EL (cell line): ENCODE results near the gene CLEC4D.
"Not testable (repeated sequence)": the region's sequence is repeated elsewhere in the genome, so short reads cannot be mapped to it uniquely, and the experiment has no call there.

Source experiments
- DNase-seq: peaks from one replicate; pipeline ENCODE4 v3.0.0-alpha.2; 2016

Gene CLEC4D

DNA sequence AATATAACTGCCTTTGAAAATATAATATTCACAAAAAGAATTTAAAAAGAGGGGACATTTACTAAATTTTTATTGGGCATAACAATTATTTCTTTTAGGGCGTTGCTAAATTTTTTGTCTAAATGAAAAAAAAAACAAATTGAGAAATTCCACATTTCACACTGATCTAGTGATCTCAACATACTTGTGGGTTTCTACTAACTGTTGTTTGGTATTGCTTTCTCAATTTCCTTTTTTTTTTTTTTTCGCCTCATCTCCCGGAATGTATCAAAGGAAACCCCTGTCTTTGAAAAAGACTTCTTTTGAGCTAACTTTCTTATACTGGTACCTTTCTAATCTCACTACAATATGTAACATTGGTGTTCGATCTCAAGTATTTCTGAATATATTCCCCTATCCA, at the start of gene CLEC4D:
TSS of gene CLEC4D (plus strand) at position 248 of the 400 bp plus-strand sequence. CDS start 230 bp downstream, outside the sequence.
- DNase-seq, result no peak

DNA sequence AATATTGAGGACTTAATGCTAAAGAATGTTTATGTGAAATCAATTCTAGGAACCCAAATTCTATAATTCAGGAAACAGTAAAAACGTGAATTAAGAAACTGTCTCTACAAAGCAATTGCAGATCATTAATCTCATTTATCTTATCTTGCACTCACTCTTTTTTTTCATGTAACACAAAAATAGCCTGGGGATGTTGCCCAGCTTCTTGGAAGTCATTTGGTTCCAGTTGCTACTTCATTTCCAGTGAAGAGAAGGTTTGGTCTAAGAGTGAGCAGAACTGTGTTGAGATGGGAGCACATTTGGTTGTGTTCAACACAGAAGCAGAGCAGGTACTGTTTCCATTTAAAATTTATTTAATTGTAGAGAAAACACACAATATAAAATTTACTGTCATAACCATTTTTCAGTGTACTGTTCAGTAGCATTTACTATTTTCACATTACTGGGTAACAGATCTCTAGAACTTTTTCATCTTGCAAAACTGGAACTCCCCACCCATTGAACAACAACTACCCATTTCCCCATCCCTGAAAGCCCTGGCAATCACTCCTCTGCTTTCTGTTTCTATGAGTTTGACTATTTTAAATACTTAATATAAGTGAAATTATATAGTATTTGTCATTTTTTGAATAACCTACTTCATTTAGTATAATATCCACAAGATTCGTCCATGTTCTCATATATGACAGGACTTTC, 47.9 kb upstream of the CLEC4D start:
- no peak for DNase-seq

DNA sequence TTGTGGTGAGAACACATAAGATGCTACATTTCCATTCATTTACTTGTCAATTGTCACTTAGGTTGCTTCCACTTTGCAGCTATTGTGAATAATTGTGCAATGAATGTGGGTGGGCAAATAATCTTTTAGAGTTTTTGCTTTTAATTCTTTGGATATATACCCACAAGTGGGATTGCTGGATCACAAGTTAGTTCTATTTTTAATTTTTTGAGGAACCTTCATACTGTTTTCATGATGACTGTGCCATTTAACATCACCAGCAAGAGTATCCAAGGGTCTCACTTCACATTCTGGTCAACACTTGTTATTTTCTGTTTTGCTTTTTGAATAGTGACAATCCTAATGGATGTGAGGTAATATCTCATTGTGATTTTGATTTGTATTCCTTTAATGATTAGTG, 47.1 kb upstream of the CLEC4D start:
- no peak for DNase-seq

DNA sequence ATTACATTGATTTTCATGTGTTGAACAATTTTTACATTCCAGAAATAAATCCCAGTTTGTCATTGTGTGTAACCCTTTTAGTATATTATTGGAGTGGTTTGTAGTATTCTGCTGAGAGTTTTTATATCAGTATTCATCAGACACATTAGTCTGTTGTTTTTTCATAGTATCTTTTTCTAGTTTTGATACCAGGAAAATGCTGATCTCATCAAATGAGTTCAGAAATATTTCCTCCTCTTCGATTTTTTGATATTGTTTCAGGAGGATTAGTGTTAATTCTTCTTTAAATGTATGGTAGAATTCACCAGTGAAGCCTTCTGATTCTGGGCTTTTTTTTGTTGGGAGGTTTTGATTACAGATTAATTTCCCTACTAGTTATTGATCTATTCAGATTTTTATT, 42.2 kb upstream of the CLEC4D start:
- no peak for DNase-seq

DNA sequence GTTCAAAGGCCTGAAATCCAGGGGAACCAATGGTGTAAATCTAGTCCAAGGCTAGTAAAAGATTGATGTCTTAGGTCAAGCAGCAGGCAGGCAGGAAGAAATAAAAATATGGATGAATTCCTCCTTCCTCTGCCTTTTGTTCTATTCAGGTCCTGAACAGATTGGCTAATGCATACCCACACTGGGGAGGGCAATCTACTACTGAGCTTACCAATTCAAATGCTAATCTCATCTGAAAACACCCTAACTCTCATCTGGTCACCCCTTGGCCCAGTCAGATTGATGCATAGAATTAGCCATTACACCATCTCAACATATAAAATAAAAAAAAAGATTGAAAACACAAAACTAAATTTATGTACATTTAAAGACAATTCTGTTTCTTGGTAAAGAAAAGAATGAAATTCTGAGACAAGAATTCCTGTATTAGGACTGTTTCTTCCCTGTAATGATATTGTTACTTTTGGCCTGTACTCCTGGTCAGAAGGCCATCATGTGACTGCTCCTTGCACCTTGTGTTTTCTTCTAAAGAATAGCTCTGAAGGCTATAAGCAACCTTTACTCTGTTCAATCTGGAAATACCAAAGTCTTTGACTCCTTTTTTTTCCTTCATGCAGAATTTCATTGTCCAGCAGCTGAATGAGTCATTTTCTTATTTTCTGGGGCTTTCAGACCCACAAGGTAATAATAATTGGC, 37.6 kb upstream of the CLEC4D start:
- DNase-seq, result no peak

DNA sequence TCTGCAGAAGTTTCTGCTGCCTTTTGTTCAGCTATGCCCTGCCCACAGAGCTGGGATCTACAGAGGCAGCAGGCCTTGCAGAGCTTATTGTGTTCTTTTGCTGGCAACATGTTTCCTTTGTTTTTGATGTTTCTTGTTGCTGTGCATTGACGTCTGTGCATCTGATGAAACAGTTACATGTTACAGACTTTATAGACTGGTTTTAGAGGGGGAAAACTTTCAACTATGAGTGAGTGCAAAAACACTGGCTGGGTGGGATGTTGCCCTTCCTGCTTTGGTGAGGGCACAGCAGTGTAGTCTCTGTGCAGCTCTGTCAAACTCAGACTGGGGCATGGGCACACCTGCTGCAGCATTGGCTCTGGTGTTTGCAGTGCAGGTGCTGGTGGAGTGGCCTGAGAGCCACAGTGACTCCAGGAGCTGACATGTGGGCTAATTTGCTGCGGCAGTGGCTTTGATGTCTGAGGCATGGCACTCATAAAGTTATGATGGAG, 30.7 kb upstream of the CLEC4D start:
- DNase-seq, result no peak

DNA sequence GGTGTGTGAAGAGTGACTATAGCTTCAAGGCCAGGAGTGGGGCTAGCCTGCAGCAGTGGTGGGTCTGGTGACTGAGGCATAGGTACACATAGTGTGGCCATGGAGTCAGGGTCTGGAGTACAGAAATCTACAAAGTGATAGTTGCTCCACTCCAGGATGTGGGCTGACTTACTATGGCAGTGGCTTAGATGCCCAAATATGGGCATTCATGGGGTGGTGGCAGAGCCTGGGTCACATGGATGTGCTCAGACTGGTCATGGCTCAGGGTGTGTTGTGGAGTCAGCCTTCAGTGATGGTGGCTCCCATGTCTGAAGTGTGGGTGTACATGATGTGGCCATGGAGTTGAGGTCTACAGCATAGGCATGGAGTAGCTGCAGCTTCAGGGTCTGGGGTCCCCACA, 30.2 kb upstream of the CLEC4D start:
- DNase-seq, result no peak

DNA sequence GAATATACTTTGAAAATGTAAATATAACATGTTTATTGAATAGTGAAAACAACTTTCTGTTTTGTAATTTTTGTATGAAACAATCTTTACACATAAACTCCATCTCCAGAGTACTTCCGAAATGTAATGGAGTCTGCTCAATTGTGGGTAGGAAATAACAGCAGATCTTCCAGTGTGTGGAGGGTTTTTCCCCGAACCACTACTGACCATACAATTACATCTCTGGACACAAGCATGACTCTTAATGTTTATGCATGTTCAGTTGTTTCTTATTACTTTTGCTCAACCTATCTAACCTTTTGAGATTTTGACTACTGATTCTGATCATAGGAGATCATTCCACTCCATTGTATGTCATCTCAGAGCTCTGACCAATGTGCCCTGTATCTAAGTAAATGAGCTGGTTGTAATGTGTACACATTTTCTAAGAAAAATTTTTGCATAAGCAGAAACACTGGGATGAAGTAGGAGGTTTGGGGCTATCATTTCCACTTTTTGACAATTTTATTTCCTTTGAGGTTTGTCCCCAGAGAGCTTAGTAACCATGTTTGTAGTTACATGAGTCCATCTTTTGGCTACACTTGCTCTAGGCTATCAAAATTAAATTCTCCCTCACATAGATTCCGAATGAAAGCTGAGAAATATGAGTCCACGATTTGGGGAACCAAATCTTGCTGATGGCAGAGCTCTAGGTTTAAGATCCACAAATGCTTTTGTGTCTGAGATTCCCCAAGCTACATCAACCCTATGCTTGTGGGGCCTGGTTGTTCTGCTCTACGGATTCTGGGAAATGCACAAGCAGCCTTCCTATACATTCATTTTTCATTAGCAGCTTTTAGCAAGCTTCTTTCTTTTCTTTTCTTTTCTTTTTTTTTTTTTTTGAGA, 21.4 kb upstream of the CLEC4D start:
- no peak for DNase-seq

DNA sequence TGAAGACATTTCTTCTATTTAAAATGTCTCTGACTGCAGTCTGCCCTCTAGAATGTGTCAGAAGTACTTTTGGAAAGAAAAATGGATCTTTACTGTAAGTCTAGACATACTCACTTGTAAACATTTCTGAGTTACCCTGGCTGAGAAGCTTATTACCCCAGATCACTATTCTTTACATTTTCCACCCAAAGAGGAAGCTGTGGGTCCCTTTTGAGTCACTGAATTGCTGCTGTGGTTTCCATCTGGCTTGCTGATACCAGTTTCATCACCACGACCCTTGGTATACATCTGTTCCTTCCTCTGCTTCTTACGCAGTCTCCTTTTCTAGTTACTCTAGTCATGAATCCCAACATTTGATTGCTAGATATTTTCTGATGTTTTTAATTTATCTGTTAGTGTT, 20.2 kb upstream of the CLEC4D start:
- no peak for DNase-seq

DNA sequence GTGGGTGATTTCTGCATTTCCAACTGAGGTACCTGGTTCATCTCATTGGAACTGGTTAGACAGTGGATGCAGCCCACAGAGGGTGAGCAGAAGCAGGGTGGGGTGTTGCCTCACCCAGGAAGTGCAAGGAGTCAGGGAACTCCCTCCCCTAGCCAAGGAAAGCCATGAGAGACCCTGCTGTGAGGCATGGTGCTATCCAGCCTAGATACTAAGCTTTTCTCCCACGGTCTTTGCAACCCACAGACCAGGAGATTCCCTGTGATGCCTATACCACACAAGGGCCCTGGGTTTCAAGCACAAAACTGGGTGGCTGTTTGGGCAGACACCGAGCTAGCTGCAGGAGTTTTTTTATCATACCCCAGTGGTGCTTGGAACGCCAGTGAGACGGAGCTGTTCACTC, 17.6 kb upstream of the CLEC4D start:
- DNase-seq, result not testable (repeated sequence)

DNA sequence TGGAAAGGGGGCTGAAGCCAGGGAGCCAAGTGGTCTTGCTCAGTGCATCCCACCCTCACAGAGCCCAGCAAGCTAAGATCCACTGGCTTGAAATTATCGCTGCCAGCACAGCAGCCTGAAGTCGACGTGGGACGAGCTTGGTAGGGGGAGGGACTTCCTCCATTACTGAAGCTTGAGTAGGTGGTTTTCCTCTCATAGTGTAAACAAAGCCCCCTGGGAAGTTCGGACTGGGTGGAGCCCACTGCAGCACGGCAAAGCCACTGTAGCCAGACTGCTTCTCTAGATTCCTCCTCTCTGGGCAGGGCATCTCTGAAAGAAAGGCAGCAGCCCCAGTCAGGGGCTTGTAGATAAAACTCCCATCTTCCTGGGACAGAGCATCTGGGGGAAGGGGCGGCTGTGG, 17.2 kb upstream of the CLEC4D start:
- DNase-seq, result not testable (repeated sequence)

DNA sequence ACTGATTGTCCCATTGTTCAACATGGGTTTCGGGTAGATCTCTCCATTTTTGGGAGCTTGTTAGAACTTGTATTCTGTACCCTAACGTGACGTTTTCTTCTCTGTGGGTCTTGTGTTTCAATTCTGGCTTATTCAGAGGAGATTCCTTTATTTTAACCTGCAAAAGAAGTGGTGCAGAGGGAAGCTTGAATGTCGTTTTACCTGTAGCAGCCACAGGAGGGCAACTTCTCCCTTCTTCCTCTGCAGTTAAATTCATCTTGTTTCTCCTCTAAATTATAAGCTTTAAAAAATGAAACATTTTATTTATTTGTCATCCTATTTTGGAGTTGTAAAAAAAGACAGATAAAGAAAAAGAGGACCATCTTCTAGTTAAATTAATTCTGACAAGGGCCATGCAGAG, 13.7 kb upstream of the CLEC4D start:
- DNase-seq, result no peak

DNA sequence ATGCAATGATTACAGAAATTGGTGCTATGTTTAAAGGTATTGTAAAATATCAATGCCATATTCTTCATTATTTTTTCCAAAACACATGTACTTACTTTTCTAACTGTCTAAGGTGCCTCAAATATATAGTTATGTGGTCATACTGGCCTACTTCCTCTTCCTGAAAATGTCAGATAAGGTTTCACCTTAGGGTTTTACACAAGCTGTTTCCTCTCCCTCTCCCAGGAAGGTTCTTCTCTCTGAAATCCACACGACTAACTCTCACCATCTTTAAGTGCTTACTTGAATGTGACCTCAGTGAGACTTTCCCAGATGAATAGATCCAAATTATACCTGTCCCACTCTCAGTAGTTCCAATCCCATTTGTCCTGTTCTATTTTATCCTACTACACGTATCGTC, 11.6 kb upstream of the CLEC4D start:
- DNase-seq, result no peak

DNA sequence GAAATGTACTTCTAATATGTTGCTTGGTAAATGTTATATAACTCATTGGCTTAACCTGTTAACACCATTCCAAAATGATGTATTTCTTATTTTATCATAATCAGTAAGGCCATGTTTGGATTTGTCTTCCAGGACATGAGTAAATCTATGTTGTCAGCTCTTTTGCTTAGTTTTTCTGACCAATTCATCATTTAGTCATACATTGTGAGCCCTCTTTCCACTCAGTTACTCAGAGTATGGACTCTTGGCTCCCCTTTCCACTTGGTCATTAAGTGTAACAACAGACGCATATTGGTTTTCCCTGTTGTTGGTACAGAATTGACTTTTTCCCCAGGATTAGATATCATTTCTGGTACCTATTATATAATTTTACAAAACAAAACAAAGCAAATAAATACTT, 9.0 kb upstream of the CLEC4D start:
- DNase-seq, result no peak

DNA sequence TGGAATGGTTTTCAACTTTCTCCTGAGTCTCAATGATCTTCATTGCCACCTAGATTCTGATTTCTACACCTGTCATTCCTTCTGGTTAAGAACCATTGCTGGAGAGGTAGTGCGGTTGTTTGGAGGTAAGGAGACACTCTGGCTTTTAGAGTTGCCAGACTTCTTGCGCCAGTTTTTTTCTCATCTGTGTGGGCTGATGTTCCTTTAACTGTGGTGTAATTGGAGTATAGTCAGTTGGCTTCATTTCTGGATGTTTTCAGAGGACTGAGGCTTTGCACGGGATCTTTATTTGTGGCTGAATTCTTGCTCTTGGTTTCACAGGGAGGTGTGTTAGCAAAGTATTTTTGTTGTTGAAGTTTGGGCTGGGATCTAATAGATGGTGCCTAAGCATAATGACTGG, 5.7 kb upstream of the CLEC4D start:
- DNase-seq, result no peak

DNA sequence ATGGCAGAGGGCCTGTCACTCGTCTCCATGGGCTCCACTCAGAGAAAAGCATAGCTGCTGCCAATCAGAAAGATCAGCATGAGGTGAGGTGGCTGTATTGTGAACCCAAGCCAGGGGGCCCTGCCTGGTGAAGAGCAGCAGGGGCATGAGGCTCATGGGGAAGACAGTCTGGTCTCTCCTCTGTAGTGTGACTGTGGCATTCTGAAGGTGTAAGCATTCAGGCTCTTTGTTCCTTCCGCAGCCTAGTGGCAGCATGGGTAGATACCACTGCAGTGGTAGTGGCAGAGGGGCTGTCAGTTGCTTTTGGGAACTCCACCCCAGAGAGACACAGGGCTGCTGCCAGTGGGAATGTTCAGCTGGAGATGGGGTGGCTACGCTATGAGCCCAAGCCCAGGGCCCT, 5.1 kb upstream of the CLEC4D start:
- DNase-seq, result no peak

DNA sequence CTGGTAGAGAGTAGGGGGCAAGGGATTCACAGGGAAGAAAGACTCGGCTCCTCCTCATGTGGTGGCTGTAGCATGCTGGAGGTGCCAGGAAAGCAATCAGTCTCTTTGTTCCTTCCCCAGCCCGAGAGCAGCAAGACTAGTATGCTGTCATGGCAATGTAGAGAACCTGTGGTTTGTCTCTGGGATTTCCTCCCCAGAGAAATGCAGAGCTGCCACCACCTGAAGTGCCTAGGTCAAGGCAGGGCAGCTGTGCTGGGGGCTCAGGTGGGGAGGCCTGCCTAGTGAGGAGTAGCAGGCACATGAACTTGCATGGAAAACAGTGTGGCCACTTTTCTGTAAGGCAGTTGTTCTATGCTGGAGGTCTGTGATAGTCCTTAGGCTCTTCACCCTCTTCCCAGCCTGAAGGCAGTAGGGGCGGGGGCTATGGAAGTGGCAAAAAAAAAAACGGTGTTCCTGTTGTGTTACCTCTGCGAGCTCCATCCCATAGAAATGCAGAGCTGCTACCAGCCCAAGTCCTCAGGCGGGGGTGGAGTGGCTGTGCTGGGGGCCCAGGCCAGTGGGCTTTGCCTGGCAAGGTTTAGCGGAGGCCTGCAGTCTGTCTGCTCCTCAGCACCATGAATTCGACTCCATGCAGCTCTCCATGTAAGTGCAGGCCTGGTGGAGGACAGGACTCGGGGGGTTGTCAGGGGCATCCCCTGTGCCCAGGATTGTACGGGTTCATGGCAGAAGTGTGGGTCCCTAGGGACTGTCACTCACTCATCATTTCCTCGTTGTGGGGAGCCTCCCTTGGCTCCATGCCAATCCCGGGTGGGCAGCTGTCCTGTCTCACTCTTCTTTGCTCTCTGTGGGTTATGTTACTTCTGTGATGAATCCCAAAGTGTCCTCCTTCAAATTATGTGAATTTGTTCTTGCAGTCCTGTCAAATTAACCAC, 4.1 kb upstream of the CLEC4D start:
- no peak for DNase-seq

DNA sequence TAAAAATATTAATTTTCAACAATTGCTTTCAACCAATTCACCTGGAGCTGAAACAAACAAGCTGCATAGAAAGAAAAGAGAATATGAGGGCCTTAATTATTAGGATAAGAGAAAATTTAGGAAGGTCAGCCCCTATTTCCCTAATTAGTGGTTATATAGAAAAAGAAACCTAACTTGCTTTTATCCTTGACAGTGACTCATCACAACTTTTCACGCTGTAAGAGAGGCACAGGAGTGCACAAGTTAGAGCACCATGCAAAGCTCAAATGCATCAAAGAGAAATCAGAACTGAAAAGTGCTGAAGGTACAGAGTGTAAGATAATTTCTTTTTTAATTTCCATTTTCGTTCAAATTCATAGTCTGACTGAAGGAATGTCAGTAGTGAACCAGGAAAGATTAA, 4.7 kb downstream of the CLEC4D start:
- DNase-seq, result no peak

DNA sequence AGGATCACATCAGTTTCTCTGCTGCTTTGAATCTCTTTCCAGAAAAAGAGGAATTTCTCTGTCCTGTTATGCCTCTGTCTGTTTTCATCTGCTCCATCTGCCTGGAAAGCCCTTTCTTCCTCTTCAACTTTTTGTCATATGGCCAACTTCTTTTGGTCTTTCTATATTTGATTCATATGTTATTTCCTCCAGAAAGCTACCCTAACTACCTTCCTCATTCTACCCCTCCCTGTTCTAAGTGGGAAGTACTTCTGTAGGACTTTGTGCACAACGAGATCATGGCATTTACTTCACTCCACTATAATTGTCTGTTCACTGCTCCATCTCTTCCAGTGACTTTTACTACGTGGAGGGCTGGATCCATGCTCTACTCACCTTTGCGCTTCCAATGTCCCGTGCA, 5.9 kb downstream of the CLEC4D start:
- DNase-seq, result no peak

DNA sequence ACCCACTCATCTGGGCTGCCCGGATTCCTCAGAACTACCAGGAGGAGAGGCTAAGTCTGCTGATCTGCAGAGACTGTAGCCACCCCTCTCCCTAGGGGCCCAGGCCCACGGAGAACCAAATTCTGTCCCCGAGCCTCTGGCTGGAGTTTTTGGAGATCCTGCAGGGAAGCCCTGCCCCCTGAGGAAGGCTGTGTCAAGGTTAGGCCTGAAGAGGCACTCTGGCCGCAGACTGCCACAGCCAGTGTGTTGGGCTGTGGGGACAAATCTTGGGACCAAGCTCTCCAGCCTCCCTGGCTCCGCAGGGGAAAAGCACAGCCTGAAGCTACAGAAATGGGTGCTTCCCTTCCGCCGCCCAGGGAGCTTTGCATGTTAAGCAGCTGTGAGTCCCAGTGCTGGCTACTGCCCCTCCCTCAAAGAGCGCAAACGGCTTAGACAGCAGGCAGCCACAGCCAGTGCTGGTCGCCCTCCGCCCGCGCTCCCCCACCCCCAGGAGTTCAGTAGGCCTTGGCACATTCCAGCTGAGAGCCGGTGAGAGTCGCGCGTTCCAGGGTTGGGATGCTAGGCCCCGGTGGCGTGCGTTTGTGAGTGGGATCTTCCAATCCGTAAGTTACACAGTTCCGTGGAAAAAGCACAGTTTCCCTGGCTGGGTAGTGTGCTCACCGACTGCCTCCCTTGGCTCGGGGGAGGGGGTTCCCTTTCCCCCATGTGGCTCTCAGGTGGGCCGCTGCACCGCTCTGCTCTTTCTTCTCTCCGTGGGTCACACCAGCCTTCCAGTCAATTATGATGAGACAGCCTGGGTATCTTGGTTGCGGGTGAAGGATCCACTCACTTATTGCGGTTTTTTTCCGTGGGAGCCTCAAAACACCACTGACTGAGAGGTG, 14.2 kb downstream of the CLEC4D start:
- DNase-seq, result no peak

DNA sequence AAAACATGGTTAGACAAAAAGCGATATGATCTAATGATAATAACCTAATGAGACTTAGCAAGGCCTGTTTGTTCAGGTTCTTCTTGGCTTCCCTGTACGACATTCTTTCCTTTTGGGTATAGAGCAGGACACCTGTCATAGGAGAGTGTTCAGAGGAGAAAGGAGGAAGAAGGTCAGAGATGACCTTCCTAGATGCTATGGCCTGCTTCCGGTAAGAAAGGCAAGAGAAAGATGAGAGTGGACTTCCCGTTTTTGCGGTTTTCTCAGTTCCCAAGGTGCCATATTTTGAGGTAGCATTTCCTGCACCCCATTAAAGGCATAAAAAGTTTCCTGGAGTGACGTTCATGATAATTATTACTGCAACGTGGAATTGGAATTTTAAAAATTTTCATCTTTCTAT, 18.7 kb downstream of the CLEC4D start:
- DNase-seq, result no peak
